SHP77 (cell line): ENCODE results near the gene NCF1.
"Not testable (repeated sequence)": the region's sequence is repeated elsewhere in the genome, so short reads cannot be mapped to it uniquely, and the experiment has no call there.

Experiments
- DNase-seq, 2 experiments: peaks; one replicate each; lab custom pipeline; 2025; lab: John Stamatoyannopoulos, UW

Gene NCF1

GRCh38 chr7:74773760-74774750 lies at the start of gene NCF1:
TSS of gene NCF1 (plus strand) at chr7:74774011. CDS start at chr7:74774032, 21 bp downstream.
- DNase-seq: not testable (repeated sequence)

DNA sequence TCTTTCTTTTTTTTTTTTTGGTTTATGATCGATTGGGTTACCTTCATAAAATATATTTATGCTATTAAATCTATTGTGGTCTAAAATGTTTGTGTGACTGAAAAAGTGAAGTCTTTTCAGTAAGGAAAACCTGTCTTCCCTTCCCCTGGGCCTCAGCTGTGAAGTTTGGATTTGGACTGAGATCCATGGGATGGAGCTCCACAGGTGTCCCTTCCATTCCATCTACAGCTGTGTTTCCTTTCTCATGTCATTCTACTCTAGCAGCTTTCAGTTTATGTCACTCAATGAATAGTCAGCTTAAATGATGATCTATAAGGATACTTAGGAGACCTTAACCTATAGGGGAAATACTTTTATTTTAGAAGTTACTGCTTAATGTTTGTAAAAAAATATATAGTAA lies 48.0 kb upstream of the NCF1 start:
- DNase-seq: no peak

DNA sequence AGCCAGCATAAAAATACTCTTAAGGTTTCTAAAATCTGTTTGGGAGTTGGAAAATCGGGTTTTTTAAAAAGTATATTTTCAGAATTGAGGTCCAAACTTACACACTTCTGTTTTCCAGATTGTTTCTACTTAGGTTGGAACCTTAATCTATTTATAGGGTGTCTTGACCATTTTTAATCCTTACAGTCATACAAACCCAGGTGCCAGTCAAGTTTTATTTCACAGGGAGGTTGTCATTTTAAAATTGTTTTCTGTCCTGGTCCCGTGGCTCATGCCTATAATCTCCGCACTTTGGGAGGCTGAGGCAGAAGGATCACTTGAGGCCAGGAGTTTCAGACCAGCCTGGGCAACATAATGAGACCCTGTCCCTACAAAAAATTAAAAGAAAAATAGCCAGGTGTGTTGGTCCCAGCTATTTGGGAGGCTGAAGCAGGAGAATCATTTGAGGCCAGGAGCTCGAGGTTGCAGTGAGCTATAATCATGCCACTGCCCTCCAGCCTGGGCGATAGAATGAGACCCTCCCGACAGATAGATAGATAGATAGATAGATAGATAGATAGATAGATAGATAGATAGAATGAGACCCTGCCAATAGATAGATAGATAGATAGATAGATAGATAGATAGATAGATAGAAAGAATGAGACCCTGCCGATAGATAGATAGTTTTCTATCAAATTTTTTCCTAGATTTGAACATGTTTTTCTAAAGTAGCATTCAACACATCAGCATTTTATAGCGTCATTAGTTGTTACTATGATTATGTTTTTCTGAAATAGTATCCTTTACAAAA lies 47.3 kb upstream of the NCF1 start:
- no peak for DNase-seq

DNA sequence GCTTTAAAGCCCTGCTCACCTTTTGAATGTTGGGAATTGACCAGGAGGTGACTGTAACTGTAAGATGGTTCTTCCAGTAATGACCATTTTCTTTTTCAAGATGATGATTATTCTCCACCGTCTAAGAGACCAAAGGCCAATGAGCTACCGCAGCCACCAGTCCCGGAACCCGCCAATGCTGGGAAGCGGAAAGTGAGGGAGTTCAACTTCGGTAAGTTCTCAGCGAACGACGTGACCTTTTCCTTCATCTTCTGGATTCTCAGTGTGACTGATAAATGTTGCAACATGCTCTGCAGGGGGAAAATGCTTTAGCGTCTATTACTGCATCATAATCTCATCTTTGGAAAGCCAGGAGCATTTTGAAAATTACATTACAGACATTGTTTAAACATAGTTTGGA lies 45.1 kb upstream of the NCF1 start:
- DNase-seq: not testable (repeated sequence)

DNA sequence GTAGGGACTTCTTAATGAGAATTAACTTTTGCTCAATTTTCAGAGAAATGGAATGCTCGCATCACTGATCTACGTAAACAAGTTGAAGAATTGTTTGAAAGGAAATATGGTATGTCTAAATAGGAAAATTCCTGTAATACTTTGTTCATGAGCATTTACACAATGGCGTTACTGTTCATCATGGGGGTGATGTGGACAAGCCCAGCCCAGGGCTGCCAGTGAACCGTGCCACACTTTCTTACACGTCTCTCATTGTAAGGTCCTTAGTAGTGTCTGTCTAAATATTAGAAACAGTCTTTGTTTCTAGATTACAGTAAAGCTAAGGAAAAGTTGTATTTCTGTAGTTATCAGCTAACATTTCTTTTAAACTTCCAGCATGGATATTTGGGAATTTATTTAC lies 43.6 kb upstream of the NCF1 start:
- not testable (repeated sequence) for DNase-seq

- DNase-seq: not testable (repeated sequence)
These were observed 33.7 kb upstream of the NCF1 start for GRCh38 chr7:74739974-74740703.

DNA sequence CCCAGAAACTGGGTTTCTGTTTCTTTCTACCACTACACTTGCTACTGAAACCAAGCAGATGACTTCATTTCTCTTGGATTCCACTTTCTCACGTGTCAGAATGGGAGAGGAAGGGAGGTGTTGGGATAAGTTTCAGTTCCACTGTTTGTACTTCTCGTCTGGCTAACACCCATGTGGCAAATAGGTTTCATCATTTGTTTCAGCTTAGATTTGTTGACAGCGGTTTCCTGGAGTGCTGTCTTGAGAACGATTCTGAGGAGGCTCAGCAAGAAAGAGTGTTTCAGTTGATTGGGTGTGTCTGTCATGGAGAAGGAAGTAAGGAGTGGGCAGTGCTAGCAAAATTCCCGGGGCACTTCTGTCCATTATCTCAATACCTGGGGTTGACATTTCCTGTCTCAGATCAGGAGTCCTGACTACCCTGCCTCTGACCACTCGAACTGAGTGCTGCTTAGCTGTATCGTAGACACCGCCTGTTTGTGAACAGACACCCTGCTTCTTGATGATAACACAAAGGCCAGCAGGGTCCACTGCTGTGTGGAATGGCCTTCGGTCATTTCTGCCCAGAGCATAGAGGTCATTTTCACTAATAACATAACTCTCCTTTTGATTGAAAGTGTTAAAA lies 29.8 kb upstream of the NCF1 start:
- not testable (repeated sequence) for DNase-seq

DNA sequence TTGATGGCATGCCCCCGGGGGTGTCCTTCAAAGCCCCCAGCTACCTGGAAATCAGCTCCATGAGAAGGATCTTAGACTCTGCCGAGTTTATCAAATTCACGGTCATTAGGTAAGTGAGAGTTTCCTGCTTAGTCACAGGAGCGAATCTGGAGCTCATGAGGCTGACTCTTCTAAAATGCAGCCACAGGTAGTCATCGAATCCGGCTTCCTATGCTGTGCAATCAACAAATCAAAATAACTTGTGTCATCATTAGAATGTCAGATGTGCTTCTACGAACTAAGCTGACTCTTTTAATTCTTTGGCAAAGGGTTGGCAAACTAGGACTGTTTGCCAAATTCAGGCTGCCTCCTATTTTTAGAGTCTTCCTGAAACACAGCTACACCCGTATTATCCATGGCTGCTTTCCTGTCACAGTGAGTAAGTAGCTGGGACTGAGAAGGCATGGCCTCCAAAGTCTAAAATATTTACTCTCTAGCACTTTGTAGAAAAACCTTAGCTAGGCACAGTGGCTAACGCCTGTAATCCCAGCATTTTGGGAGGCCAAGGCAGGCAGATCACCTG lies 19.8 kb upstream of the NCF1 start:
- DNase-seq: not testable (repeated sequence)

DNA sequence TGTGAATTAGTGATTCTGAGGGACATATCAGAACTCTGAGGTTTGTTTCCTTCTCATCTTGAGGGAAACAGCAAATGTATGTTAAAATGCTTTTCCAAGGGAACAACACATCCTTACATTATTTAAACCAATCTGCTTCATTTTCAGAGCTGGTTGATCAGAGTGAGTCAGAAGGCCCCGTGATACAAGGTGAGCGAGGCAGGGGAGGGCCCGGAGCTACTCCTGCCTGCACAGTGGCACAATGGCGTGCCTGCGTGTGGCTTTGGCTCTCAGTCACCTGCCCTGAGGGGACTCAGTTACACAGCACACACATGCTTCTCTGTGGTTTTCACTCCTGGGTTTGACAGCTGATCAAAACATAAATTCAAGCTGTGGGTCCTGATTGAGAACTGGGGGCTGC lies 17.1 kb upstream of the NCF1 start:
- not testable (repeated sequence) for DNase-seq

DNA sequence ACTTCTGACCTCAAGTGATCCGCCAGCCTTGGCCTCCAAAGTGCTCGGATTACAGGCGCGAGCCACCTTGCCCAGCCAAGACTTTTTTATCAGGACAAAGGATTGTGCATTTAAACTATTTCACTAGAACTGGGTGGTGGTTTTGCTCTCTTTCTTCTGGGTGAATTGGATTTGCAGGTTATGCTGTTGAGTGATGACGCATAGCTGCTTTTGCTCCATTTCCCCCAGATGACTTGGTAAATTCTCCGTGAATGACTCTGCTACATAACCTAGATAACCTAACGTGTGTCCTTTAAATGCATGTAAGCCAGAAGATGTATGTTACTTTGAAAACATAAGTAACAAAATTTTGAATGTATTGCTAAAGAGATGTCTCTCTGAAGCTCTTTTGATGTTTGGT lies 15.5 kb upstream of the NCF1 start:
- not testable (repeated sequence) for DNase-seq

- DNase-seq: not testable (repeated sequence)
These were observed 14.8 kb upstream of the NCF1 start for GRCh38 chr7:74758982-74759381.

- not testable (repeated sequence) for DNase-seq
These were observed 8.4 kb upstream of the NCF1 start for GRCh38 chr7:74765205-74765918.

GRCh38 chr7:74766509-74766908 lies 7.3 kb upstream of the NCF1 start:
- DNase-seq: not testable (repeated sequence)

DNA sequence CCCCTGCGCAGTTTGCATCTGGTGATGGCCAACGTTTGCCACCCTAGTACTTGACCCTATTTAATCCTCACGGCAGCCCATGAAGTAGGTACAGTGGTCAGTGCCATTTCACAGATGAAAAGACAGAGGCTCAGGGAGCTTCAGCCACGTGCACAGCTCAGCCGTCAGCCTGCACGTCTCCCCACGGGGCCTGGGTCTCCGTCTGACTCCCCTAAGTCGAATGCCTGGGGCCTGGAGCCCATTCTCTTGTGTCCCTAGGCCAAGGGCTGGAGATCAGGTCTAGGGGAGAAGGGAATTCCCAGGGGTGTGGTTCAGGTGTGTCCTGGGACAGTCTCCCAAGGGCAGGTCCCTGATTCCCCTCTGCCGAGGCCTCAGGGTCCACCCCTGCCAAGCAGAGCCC lies 6.8 kb upstream of the NCF1 start:
- not testable (repeated sequence) for DNase-seq

- DNase-seq: not testable (repeated sequence)
These were observed 3.7 kb upstream of the NCF1 start for GRCh38 chr7:74770062-74770461.

- DNase-seq: not testable (repeated sequence)
These were observed 1.7 kb upstream of the NCF1 start for GRCh38 chr7:74772093-74772492.

GRCh38 chr7:74775111-74775510 lies 1.3 kb downstream of the NCF1 start:
- not testable (repeated sequence) for DNase-seq

DNA sequence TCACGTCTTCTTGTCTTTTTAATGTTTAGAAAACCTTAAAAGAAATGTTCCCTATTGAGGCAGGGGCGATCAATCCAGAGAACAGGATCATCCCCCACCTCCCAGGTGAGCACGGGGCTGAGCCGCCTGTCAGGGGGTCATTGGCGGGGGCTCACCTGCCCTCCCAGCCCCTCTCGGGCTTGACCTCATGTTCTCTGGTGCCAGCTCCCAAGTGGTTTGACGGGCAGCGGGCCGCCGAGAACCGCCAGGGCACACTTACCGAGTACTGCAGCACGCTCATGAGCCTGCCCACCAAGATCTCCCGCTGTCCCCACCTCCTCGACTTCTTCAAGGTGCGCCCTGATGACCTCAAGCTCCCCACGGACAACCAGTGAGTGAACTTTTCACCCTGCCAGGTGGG lies 5.2 kb downstream of the NCF1 start:
- DNase-seq: not testable (repeated sequence)

- not testable (repeated sequence) for DNase-seq
These were observed 7.9 kb downstream of the NCF1 start for GRCh38 chr7:74781746-74782145.

GRCh38 chr7:74783595-74783994 lies 9.8 kb downstream of the NCF1 start:
- DNase-seq: not testable (repeated sequence)
